Fibroblast of gingiva (primary cell): ENCODE results near the gene MORC4.
"Not testable (repeated sequence)": the region's sequence is repeated elsewhere in the genome, so short reads cannot be mapped to it uniquely, and the experiment has no call there.

ENCODE experiments used
- DNase-seq: peaks from one replicate; pipeline ENCODE4 v3.0.0-alpha.2; 2011; ENCODE audit warnings: low read depth

MORC4 gene

GRCh38 chrX:107000013-107000515 is at the start of gene MORC4:
Gene MORC4, minus strand, starts transcription at chrX:107000212. Its CDS starts 243 bp downstream, at chrX:106999969.
- peak; percentile 77 for DNase-seq

- DNase-seq = no peak
These were observed 47.6 kb upstream of the MORC4 start for GRCh38 chrX:107047622-107048021.

GRCh38 chrX:107029752-107030151 is 29.7 kb upstream of the MORC4 start:
- no peak for DNase-seq

GRCh38 chrX:107025545-107025944 is 25.5 kb upstream of the MORC4 start:
- peak; percentile 22 for DNase-seq

GRCh38 chrX:107014936-107015335 is 14.9 kb upstream of the MORC4 start:
- DNase-seq = peak; percentile 68

GRCh38 chrX:107008034-107008433 is 8.0 kb upstream of the MORC4 start:
- no peak for DNase-seq

- peak; percentile 56 for DNase-seq
These were observed 723 bp downstream of the MORC4 start for GRCh38 chrX:106999002-106999975.

GRCh38 chrX:106997611-106998010 is 2.4 kb downstream of the MORC4 start:
- no peak for DNase-seq

- no peak for DNase-seq
These were observed 4.3 kb downstream of the MORC4 start for GRCh38 chrX:106995678-106996077.

GRCh38 chrX:106987488-106987887 is 12.5 kb downstream of the MORC4 start:
- no peak for DNase-seq

- no peak for DNase-seq
These were observed 18.9 kb downstream of the MORC4 start for GRCh38 chrX:106980952-106981626.

- DNase-seq = no peak
These were observed 23.6 kb downstream of the MORC4 start for GRCh38 chrX:106976416-106976815.

- peak; percentile 0 for DNase-seq
These were observed 26.4 kb downstream of the MORC4 start for GRCh38 chrX:106973433-106974149.

- no peak for DNase-seq
These were observed 27.1 kb downstream of the MORC4 start for GRCh38 chrX:106972896-106973295.

GRCh38 chrX:106966547-106966946 is 33.5 kb downstream of the MORC4 start:
- DNase-seq = not testable (repeated sequence)

GRCh38 chrX:106964290-106964689 is 35.7 kb downstream of the MORC4 start:
- DNase-seq = no peak

GRCh38 chrX:106963111-106963510 is 36.9 kb downstream of the MORC4 start:
- peak; percentile 7 for DNase-seq

- peak; percentile 7 for DNase-seq
These were observed 40.1 kb downstream of the MORC4 start for GRCh38 chrX:106959901-106960300.

- no peak for DNase-seq
These were observed 42.2 kb downstream of the MORC4 start for GRCh38 chrX:106957856-106958255.

GRCh38 chrX:106955004-106955772 is 44.8 kb downstream of the MORC4 start:
- DNase-seq = peak; percentile 23

GRCh38 chrX:106954041-106954440 is 46.0 kb downstream of the MORC4 start:
- no peak for DNase-seq
